Activated CD4-positive, CD25-positive, alpha-beta regulatory T cell treated with anti-CD3 and anti-CD28 coated beads, Interleukin-2, amount 50 U/mL, for 16 hours (primary cell): ENCODE data around the gene SH2D5.

Source experiments
- DNase-seq: peaks from one replicate; pipeline ENCODE4 v3.0.0-alpha.2; 2020; ENCODE audit warnings: low read depth, low spot score

SH2D5 gene

DNA sequence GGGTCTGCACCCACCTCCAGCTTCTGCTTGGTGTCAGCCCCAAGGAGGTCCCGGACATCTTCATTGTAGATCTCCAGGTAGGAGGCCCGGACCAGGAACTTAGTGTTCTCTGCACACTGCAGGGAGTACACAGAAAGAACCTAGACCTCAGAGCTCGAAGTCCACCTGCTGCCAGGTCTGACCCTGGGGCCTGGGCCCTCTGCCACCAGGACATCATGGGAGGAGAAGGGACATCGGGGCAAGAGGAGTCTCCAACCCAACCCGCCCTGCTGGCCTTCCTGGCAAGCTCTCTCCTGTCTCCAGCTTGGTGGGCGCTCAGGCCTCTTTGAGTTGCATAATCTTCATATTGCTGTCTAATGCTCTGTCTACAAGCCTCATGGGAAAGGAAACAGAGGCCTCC, 19.1 kb downstream of the SH2D5 start:
- DNase-seq, result no peak

DNA sequence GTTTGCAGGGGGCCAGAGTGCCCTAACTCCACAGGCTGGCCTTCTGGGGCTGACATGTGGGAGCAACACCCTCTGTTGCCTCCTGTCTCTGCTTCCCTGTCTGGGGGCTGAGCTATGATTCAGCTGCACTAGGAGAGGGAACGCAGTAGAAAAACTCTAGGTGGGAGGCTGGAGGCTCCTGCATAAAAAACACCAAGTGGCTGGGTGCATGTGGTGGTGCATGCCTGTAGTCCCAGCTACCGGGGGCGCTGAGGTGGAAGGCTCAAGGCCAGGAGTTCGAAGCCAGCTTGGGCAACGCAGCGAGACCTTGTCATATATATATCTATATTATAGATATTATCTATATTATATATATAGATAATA, 20.3 kb downstream of the SH2D5 start:
- no peak for DNase-seq

DNA sequence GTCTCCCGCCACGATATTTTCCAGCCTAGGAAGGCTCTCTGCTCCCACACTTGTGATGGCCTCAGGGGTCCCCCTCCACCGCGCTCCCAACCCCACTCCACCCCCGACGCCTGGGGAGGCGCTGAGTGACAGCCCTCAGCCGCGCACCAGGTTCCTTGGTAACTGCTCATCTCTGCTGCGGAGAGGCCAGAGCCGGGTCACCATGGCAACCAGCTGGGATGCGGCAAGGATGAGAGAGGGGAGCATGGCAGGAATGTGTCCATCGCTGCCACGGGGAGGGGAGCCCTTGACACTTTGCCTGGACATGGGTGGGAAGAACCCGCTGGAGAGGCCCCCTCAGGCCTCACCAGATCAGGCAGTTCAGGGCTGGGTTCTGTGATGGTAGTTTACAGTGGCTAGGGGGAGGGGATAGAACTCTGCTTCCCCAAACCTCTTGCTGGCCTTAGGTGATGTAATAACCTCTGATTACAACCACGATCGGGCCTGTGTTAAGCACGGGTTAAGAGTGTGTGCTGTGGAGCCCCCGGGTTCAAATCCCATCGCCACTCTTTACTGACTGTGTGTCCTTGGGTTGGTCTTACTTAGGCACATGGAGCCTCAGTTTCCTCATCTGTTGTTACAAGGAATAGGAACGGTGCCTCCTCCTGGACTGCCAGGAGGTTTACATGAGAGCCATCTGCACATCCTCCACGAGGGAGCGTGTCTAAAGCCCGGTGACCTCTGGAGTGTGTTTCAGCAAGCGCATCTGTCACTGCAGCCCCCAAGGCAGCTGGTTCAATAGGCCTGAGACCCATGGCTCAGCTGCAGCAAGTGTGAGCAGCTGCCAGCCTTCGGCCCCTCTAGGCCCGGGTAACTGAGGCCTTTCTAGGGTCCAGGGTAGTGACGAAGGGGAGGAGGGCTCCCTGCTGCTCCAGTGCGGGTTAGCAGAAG, 21.0 kb downstream of the SH2D5 start:
- DNase-seq, result no peak

DNA sequence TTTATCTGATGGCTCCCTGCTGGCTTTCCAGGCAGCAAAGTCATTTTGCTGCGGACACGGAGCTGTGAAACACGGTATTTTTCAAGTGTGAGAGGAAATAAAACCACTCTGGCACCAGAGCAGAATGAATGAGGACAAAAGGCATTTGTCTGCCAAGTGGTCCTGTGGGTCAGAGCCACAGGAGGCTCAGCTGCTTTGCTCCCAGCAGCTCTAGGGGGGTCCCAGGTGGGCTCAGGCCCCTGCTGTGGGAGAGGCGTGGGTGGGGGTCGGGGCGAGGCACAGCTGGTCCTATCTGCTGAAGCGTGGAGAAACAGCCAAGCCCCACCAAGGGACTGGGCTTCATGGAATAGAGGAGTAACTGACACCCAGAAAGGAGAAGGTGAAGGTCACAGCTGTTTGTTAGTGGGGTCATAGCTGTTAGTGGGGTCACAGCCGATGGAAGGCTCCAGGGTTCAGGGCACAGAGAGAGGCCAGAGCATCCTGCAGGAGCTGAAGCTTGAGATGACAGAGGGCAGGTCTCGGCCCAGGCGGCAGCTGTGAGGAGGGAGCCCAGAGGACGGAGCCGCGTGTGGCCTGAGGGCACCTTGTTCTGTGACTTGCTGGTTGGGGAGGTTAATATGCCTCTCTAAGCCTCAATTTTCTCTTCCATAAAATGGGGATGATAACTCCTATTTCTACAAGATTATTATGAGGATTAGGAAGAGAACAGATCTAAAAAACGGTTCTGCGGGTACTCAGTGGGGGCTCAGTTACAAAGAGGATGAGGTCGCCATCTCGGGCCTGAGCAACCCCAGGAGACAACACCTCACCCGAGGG, 21.8 kb downstream of the SH2D5 start:
- DNase-seq, result no peak

DNA sequence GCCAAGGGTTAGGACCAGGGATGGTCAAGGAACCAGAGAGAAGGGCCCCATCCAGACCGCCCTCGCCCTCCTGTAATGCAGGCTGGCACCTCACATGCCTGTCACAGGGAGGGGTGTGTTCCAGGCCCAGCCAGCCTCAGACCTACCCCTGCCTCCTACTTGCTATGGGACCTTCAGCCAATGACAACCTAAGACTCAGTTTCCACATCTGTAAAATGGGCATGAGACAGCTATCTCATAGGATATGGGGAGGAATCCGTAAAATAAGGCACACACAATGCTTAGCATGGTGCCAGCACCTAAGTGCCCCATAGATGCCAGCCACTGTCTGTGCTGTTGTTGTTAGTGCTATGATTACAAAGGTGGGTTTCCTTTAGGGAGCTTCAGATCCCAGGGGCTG, 22.6 kb downstream of the SH2D5 start:
- DNase-seq, result no peak

DNA sequence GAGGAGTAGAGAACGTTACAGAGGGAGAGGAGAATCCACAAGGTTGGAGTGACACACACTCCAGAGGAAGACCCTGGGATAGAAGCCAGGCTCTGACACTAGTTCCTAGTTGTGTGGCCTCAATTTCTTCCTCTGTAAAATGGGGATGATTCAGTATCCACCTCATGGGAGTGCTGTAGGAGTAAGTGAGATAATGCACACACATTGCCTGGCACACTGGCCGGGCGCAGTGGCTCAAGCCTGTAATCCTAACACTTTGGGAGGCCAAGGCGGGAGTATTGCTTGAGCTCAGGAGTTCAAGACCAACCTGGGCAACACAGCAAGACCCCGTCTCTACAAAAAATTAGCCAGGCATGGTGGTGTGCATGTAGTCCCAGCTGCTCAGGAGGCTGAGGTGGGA, 23.6 kb downstream of the SH2D5 start:
- no peak for DNase-seq

DNA sequence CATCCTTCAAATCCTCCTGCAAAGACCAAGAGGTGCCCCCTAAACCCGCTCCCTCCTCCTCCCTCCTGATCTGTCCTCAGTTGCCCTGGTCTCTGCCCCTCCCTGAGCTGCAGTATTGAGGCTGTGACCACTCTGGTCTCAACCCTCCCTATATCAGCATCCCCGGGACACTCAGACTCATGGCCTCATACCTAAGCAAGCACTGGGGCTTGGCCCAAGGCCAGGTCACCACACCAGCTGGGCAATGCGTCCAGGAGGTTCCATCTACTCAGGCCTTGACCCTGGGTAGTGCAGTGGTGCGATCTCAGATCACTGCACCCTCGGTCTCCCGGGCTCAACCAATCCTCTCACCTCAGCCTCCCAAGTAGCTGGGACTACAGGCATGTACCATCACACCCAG, 24.4 kb downstream of the SH2D5 start:
- DNase-seq, result no peak

DNA sequence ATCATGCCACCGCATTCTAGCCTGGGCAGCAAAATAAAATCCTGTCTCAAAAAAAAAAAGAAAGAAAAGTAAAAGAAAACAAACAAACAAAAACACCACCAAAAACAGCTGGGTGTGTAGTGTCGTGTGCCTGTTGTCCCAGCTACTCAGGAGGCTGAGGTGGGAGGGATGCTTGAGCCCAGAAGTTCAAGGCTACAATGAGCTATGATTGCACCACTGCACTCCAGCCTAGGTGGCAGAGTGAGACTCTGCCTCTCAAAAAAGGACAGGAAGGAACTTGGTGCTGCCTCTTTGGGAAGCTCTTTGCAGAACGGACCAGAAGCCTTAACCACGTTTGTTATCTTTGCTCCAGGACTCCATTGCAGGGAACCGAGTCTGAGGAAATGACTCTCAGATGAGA, 25.7 kb downstream of the SH2D5 start:
- DNase-seq, result no peak

DNA sequence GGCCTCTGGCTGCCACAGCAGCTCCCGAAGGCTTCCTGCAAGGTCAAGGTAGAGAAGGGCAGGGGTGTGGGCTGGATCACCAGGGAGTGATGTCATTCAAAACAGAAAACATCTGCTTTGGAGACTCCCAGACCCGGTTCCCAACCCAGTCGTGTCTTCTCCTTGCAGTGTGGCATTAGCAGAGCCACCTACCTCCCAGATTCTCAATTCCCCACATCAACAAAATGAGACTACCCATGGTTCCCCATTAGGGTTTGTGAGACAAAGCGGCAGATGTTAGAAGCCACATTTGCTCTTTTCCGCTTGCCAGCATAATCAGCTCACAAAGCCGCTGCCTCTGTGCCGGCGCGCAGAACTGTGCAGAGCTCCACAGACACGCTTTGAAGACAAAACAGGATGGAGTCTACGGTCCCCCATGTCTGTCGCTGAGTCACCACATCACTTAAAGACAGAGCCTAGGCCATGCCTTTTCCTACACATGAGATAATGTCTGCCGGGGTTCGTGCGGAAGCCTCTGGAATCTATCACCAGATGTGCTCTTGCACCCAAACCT, 27.2 kb downstream of the SH2D5 start:
- no peak for DNase-seq

DNA sequence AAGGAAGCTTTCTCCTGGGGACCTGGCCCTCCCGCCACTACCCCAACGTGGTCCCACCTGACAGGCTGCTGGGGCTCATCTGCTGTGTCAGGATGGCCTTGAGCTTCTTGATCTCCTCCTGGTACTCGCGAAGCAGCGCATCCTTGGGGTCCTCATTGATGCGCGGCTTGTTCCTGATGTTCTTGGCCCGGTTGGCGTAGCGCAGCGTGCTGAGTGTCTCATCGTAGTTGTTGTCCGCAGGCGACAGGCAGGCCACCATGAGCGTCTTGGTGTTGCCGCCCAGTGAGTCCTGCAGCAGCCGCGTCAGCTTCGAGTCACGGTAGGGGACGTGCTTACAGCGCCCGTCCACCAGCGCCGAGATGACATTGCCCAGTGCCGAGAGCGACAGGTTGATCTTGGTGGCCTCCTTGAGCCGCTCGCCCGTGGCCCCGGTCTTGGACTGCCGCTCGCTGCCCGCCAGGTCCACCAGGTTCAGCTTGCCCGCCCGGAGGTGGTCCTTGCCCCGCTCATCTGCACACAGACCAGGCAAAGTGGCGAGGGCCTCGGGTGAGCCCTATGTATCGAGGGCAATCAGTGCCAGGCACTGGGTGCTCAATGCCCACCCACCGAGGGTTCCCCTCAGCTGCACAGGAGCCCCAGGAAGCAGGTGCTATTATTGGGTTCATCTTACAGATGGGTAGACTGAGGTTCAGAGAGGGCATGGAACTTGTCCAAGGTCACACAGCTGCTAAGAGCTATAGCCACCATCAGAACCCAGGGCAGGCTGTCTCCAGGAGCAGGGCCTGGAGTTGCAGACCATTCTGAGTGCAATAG, 27.9 kb downstream of the SH2D5 start:
- DNase-seq, result no peak

DNA sequence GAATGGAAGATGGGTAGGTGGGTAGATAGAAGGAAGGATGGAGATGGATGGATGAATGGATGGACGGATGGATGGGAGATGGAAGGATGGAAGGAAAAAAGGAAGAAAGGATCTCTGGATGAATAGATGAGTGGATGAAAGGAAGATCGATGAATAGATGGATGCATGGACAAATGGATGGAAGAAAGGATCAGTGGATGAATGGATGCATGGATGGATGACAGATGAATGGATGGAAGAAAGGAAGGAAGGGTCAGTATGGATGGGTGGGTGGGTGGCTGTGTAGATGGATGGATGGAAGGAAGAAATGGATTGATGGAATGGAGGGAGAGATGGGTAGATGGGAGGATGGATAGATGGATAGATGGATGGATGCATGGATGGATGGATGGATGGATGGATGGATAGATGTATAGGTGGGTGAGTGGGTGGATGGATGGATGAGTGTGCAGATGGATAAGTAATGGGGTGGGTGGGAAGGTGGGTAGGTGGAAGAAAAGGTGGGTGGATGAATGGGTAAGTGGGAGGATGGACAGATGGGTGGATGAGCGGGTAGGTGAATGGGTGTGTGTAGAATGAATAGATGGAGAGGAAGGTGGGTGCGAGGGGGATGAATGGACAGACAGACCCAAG, 29.3 kb downstream of the SH2D5 start:
- no peak for DNase-seq

DNA sequence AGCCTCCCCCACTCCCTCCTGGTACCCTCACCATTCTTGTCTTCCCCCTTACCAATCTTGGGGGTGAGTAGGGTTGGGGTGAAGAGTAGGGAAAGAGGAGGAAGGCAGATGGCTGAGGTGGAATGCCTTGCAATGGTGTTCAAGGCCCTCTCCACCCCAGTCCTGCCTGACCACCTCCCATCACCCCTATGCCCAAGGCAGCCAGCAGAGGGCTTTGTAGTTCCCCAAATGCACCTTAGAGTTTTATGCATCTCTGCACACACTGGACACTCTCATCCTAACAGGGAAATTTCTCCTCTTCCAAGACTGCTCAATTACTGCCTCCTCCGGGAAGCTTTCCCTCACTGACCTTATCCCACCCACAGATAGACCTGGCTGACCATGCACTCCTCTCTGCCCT, 30.1 kb downstream of the SH2D5 start:
- DNase-seq, result no peak

DNA sequence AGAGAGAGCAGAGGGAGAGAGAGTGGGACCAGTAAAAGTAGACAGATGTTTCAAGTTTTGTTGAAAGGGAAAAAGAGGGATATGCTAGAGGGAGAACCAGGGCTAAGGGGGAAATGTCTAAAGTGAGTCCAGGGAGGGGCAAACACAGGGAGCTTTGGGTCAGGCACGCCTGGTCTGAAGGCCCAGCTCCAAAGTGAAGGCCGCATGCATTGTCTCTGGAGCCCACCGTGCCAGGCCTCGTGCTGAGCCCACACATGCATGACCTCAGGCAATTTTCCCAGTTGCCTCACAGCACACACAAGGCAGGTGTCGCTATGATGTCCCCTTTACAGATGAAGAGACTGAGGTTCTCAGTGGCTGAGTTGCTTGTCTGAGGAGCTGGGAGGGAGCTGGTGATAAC, 30.7 kb downstream of the SH2D5 start:
- no peak for DNase-seq

DNA sequence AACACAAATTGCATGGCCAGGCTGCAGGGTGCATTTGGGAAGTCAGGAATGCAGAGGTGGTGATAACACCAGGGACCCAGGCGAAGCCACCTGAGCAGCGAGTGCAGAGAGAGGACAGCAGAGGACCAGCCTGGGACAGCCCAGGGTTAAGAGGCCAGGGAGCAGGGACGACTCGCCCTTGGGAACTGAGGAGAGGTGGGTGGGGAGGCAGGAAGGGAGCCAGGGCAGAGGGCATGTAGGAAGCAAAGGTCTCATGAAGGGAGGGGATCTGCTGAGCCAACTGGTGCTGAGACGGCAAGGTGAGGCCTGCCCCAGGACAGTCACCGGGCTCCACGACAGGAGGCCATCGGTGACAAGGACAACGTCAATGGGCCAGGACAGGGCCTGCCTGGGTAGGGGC, 31.1 kb downstream of the SH2D5 start:
- no peak for DNase-seq

DNA sequence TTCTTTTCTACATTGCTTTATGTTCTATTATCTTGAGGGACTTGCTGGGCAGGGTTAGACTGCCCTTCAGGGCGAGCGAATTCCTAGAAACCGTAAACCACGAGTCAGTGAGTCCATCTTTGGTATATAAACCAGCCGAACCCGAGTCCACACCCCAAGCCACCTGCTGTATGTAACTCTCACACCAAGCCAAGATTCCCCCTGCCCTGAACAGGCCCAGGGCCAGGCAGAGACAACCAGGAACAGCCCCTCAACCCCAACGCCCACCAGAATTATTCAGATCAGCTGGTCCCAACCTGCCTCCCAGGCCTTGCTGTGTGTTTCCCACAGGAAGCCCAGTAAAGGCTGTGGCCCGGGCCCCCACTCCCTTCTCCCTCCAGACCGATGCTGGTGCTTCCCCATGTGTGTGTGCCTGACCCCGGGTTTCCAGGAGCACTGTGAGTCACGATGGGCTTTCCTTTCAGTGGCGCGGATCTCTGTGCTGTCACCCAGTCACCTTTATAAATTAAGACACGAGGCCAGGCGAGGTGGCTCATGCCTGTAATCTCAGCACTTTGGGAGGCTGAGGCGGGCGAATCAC, 31.8 kb downstream of the SH2D5 start:
- DNase-seq, result no peak

DNA sequence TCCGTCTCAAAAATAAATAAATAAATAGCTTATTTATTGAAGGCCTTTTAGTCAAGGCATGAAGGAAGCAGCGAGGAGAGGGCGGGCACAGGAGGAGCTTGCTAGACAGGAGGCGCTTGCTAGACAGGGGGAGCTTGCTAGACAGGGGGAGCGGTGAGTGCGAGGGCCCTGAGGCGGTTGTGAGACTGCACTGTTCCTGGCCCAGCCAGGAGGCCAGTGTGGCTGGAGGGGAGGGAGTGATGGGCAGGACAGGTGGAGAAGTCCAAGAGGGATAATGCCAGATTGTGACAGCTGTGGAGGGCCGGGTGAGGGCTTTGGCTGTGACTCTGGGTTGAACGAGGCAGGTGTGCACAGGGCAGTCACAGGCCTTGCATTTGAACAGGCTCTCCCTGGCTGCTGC, 32.9 kb downstream of the SH2D5 start:
- DNase-seq, result no peak

DNA sequence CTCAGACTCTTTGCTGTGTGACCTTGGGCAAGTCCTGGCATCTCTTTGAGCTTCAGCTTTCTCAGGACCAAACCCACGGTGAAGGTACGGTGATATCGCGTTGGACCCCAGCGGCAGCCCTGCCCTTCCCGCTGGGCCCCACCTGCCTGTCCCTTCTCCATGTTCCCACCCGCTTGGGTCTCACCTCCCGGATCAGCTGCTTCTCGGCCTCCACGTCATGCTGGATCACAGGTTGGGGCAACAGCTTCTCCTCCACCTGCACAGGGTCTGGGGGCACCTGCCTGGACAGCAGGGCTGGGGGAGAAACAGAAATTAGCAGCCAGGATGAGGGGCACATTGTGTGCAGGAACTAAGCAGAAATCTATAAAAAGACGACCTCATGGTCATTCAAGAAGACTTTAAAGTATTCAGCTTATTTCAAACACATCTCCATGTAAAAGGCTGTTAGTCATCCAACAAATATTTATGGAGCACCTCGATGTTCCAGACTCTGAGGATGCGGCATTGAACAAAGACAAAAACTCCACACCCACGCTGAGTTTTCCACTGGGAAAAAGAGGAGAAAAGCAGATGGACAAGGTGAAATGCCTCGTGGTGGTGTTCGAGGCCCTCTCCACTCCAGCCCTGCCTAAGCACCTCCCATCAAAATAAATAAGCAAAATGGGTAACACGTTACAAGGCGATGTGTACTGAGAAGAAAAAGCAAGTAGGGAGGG, 34.1 kb downstream of the SH2D5 start:
- no peak for DNase-seq

DNA sequence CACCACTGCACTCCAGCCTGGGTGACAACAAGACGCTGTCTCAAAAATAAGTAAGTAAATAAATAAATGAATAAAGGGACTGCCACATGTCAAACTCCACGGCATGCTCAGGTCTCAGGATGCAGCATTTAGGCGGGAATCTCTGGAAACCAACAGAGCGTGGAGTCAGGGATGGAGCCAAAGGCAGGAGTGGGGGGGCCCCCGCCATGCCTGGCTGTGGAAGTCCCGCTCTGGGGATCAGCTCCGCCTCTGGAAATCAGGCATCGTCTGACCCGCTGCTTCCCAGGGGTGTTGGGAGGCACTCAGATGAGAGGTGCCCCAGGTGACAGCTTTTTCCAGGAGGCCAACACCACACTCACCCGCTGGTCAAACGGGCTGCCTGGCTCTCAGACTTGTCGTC, 34.9 kb downstream of the SH2D5 start:
- DNase-seq, result no peak

DNA sequence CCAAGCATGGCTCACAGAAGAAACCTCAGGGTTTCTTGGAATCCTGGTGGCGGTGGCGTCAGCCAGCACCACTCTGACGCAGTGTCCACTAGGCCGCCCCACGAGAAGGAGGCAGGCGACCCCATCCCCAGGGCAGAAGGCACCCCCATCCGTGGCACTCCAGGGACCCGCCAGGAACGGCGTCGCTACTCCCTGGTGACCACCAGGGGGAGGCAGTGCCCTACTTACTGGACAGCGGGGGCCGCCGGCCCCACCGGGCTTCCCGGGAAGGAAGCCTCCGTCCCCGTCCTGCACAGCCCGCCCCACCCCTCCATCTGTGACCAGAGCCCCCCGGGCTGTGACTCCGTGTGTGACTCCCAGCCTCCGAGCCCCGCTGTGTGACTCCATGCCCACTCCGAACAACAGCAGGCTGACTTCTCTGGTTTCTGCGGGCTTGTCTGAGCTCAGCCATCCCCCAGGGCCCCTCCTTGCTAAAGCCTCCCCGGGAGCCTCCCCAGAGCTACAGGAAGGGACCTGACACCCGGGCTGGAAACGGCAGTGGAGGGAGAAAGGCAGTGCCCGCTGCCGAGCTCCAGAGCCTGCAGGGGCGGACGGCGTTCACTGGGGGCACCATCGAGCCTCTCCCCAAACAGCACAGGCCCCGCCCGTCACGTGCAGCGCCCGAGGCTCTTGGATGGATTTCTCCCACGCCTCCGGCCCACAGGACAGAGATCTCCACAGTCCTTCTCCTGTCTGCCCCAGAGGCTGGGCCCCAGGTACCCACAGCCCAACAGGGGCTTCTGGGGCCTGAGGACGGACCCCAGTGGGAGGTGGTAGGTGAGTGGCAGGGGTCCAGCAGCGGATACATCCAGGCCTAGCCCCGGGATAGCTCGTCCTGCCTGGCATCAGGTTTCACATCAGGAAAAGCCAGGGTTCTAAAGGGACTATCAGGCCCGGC, 35.8 kb downstream of the SH2D5 start:
- peak; percentile 35 for DNase-seq
